HepG2 (cell line): Measurements from ENCODE around the gene SYS1.

Experiments used
- CHD2 ChIP-seq: IDR thresholded peaks from 2 replicates; pipeline ENCODE4 v1.6.1; 2011; ENCODE audit warnings: low read depth, low read length, improper control_type of control experiment
- DPF2 ChIP-seq: sonication (generic); formaldehyde crosslinking; IDR thresholded peaks from 2 replicates; pipeline ENCODE4 v1.4.0; 2020; ENCODE audit warnings: mild to moderate bottlenecking, low read depth, missing genetic modification reagents, borderline replicate concordance
- EP300 ChIP-seq, 3 experiments: sonication (generic) in 1 of 3; formaldehyde crosslinking in 1 of 3; IDR thresholded peaks; 2 replicates each; pipeline versions ENCODE4 v1.5.1 to v1.6.1; 2011 to 2020; ENCODE audit warnings: low read depth in 2 of 3, low read length in 2 of 3, borderline replicate concordance in 1 of 3, improper control_type of control experiment in 1 of 3, mild to moderate bottlenecking in 1 of 3, missing genetic modification reagents in 1 of 3, moderate library complexity in 1 of 3
- MEIS2 ChIP-seq: sonication (generic); formaldehyde crosslinking; IDR thresholded peaks from 2 replicates; pipeline ENCODE4 v1.9.0; 2021; ENCODE audit warnings: mild to moderate bottlenecking, missing genetic modification reagents
- NONO ChIP-seq, 2 experiments: fragments of 450-650 bp in 1 of 2; sonication (generic) in 1 of 2; formaldehyde crosslinking in 1 of 2; IDR thresholded peaks in 1 of 2; conservative IDR thresholded peaks in 1 of 2; 2 replicates each; pipeline versions ENCODE4 v1.6.1 to v1.8.0; 2017 to 2022; ENCODE audit warnings: mild to moderate bottlenecking in 1 of 2, missing genetic modification reagents in 1 of 2, moderate library complexity in 1 of 2
- PHF20 ChIP-seq: sonication (generic); formaldehyde crosslinking; IDR thresholded peaks from 2 replicates; pipeline ENCODE4 v1.5.0; 2020; ENCODE audit warnings: mild to moderate bottlenecking, missing genetic modification reagents
- POLR2A ChIP-seq, 2 experiments: IDR thresholded peaks; 2 replicates each; pipeline ENCODE4 v1.6.1; 2011; ENCODE audit warnings: low read depth in 2 of 2, low read length in 2 of 2, mild to moderate bottlenecking in 1 of 2, moderate library complexity in 1 of 2; ENCODE audit not compliant: insufficient read depth in 1 of 2
- RARG ChIP-seq: sonication (generic); formaldehyde crosslinking; IDR thresholded peaks from 2 replicates; pipeline ENCODE4 v1.4.0; 2020; ENCODE audit warnings: low read depth, mild to moderate bottlenecking, missing genetic modification reagents
- ZC3H4 ChIP-seq: sonication (generic); formaldehyde crosslinking; IDR thresholded peaks from 2 replicates; pipeline ENCODE4 v1.4.0; 2020; ENCODE audit warnings: missing genetic modification reagents, borderline replicate concordance
- ZNF24 ChIP-seq: fragments of 450-650 bp; IDR thresholded peaks from 2 replicates; pipeline ENCODE4 v1.6.1; 2017; ENCODE audit warnings: antibody characterized with exemption, mild to moderate bottlenecking
- TF ChIP-seq, protein P1 (sequence below): conservative IDR thresholded peaks from 2 replicates; pipeline ENCODE4 v1.6.1; 2018; ENCODE audit warnings: missing genetic modification reagents

GRCh38 chr20:45338121-45339030, 24.6 kb upstream of the SYS1 start:
- 0 out of 2 replicates have a peak, but pooled peaks have one; percentile 13 for TF ChIP-seq CHD2
- TF ChIP-seq POLR2A (IDR thresholded peaks at IDR 0.05; ENCODE audit: insufficient read depth in 1 of 2, low read depth in 2 of 2, low read length in 2 of 2), result no peak
- TF ChIP-seq DPF2 (CRISPR knock-in tag), result peak; percentile 54; the same call in 1 of the 2 replicates
- 0 out of 2 replicates have a peak, but pooled peaks have one; percentile 62 for TF ChIP-seq ZC3H4 (CRISPR knock-in tag)
- TF ChIP-seq MEIS2 (CRISPR knock-in tag), result no peak; the same call in 1 of the 2 replicates
- no peak for TF ChIP-seq NONO (IDR thresholded peaks at IDR 0.05)
- TF ChIP-seq NONO (CRISPR knock-in tag; conservative IDR thresholded peaks at IDR 0.05), result no peak; the same call in 1 of the 2 replicates
- no peak for TF ChIP-seq PHF20 (CRISPR knock-in tag)
- TF ChIP-seq RARG, result no peak
- TF ChIP-seq ZNF24, result no peak
- TF ChIP-seq EP300 (IDR thresholded peaks at IDR 0.05; ENCODE audit: low read depth in 2 of 2, low read length in 2 of 2), result peak; percentile 44 to 69; a peak in 2 of 4 replicates
- TF ChIP-seq EP300 (CRISPR knock-in tag; IDR thresholded peaks at IDR 0.05; ENCODE audit: borderline replicate concordance), result no peak; the same call in none of the 2 replicates
- TF ChIP-seq, protein P1, sequence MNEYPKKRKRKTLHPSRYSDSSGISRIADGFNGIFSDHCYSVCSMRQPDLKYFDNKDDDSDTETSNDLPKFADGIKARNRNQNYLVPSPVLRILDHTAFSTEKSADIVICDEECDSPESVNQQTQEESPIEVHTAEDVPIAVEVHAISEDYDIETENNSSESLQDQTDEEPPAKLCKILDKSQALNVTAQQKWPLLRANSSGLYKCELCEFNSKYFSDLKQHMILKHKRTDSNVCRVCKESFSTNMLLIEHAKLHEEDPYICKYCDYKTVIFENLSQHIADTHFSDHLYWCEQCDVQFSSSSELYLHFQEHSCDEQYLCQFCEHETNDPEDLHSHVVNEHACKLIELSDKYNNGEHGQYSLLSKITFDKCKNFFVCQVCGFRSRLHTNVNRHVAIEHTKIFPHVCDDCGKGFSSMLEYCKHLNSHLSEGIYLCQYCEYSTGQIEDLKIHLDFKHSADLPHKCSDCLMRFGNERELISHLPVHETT (CRISPR knock-in tag), result peak; percentile 31; the same call in 1 of the 2 replicates
